SU-DHL-6 (cell line): ENCODE measurements around the gene FBN3.

Source experiments
- EZH2phosphoT487 ChIP-seq: fragments of 200-600 bp; sonication (generic), shearing (Covaris generic); conservative IDR thresholded peaks from 2 replicates; pipeline ENCODE4 v1.6.1; 2018; ENCODE audit warnings: mild to moderate bottlenecking, antibody characterized with exemption, low read length, moderate library complexity, mixed read lengths
- TF ChIP-seq, protein P1 (sequence below): fragments of 200-600 bp; sonication (generic); IDR thresholded peaks from one replicate; pipeline ENCODE4 v1.5.1; 2017; ENCODE audit warnings: antibody characterized with exemption, mild to moderate bottlenecking, low read length, moderate library complexity; ENCODE audit not compliant: insufficient read depth, poor library complexity, severe bottlenecking

DNA sequence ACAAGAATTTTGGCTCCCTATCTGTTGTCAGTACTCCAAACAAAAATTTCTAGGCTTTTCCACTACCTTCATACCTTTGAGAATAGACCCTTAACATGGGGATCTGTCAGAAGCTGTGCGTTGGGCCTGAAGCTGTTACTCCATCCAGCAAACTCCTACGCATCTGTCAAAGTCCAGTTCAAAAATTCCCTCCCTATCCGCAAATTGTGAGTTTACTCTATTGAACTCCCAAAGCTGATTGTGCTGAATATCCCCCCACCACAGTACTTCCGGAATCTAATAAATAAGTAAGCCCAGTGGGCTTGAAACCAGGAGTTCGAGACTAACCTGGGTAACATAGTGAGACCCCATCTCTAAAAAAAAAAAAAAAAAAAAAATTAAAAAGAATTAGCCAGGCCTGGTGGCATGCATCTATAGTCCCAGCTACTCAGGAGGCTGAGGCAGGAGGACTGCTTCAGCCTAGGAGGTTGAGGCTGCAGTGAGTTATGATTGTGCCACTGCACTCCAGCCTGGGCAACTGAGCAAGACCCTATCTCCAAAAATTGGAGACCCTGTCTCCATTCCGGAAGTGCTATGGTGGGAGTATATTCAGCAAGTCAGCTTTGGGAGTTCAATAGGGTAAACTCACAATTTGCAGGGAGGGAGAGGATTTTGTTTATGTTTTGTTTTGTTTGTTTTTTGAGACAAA lies 930 bp upstream of the FBN3 start:
- TF ChIP-seq, protein P1, sequence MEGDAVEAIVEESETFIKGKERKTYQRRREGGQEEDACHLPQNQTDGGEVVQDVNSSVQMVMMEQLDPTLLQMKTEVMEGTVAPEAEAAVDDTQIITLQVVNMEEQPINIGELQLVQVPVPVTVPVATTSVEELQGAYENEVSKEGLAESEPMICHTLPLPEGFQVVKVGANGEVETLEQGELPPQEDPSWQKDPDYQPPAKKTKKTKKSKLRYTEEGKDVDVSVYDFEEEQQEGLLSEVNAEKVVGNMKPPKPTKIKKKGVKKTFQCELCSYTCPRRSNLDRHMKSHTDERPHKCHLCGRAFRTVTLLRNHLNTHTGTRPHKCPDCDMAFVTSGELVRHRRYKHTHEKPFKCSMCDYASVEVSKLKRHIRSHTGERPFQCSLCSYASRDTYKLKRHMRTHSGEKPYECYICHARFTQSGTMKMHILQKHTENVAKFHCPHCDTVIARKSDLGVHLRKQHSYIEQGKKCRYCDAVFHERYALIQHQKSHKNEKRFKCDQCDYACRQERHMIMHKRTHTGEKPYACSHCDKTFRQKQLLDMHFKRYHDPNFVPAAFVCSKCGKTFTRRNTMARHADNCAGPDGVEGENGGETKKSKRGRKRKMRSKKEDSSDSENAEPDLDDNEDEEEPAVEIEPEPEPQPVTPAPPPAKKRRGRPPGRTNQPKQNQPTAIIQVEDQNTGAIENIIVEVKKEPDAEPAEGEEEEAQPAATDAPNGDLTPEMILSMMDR, result no peak
- no peak for TF ChIP-seq EZH2phosphoT487
